Adrenal gland (tissue), 12 donors: ENCODE measurements around the gene PARVA. TPM values are rescaled to one million over a fixed set of nuclear protein-coding genes. Genes with fewer than 3 reads are reported as not detected.

Experiments
- DNase-seq, 7 donors: peaks; one replicate each; pipeline ENCODE4 v3.0.0-alpha.2; 2019 to 2020
- H3K27ac ChIP-seq, 5 donors: fragments of 200-600 bp; sonication (generic) in 4 of 5; 1 replicate in 3 of 5; 2 replicates in 2 of 5; pipeline versions ENCODE4 v1.5.1 to v1.8.0; 2016 to 2020; ENCODE audit warnings: mild to moderate bottlenecking in 1 of 5
- H3K27me3 ChIP-seq: fragments of 200-600 bp; 2 replicates; pipeline ENCODE4 v1.8.0; 2021
- H3K36me3 ChIP-seq, 2 donors: fragments of 200-600 bp; replicated peaks in 1 of 2; 1 replicate in 1 of 2; 2 replicates in 1 of 2; pipeline versions ENCODE4 v1.5.1 to v1.8.0; 2018 to 2022
- H3K4me1 ChIP-seq, 2 donors: fragments of 200-600 bp; replicated peaks in 1 of 2; 1 replicate in 1 of 2; 2 replicates in 1 of 2; pipeline versions ENCODE4 v1.5.1 to v1.8.0; 2018 to 2021
- H3K4me3 ChIP-seq, 4 donors: fragments of 200-600 bp; sonication (generic) in 3 of 4; one replicate each; pipeline ENCODE4 v1.5.1; 2016 to 2018
- H3K9me3 ChIP-seq, 3 donors: fragments of 200-600 bp; sonication (generic) in 1 of 3; replicated peaks in 1 of 3; 1 replicate in 2 of 3; 2 replicates in 1 of 3; pipeline versions ENCODE4 v1.5.1 to v1.8.0; 2016 to 2021
- POLR2A ChIP-seq, 2 donors: fragments of 450-650 bp; IDR thresholded peaks; one replicate each; pipeline ENCODE4 v1.6.1; 2017; ENCODE audit warnings: antibody characterized with exemption in 2 of 2, mild to moderate bottlenecking in 2 of 2, moderate library complexity in 1 of 2
- WGBS, 4 donors: extraction: QIAGEN DNeasy Blood & Tissue Kit in 2 of 4; methylation state at CpG; one replicate each; pipeline versions ENCODE4 v1.1.5 to v1.1.7; 2013 to 2017; 5-methylcytosine and 5-hydroxymethylcytosine counted together
- intact Hi-C, 2 donors: fragments of 100-400 bp; cut with DNase I; formaldehyde crosslinking; loops; one replicate each; pipeline versions ENCODE4 v1.14.1 to v1.15.0; 2022 to 2023
- polyA plus RNA-seq, 3 donors: library from polyadenylated mRNA; stranded (reverse); fragments of 200-250 nt in 2 of 3; fragments of 350-450 nt in 1 of 3; fragmentation: Illumina TruSeq in 1 of 3; extraction: RNeasy Lipid Tissue Mini Kit (QIAGEN cat#74804) in 1 of 3; gene quantifications; one replicate each; pipeline ENCODE4 v1.2.3, GENCODE V29; 2013 to 2014
- total RNA-seq, 9 donors: library from RNA; depleted of rRNA in 4 of 9; stranded (reverse); fragments of >200 nt in 4 of 9; fragments of 120-200 nt in 1 of 9; fragmentation: NEBNext Ultra II Directional in 1 of 9; extraction: Animal tissue kit (Norgen Biotek cat#: 25700) in 1 of 9; gene quantifications; one replicate each; pipeline versions ENCODE4 v1.1.0 to v1.2.4, GENCODE V29; 2013 to 2023
- TF ChIP-seq, protein P1 (sequence below), 6 experiments: fragments of 450-650 bp in 4 of 6; fragments of 200-600 bp in 2 of 6; sonication (generic) in 1 of 6; IDR thresholded peaks; 1 replicate in 5 of 6; 2 replicates in 1 of 6; pipeline versions ENCODE4 v1.5.1 to v1.8.0; 2016 to 2021; ENCODE audit warnings: antibody characterized with exemption in 6 of 6, mild to moderate bottlenecking in 2 of 6, moderate library complexity in 1 of 6
- donor health status: healthy with polysubstance abuse.
- donor health status: Bipolar disorder and iron deficiency.
- donor health status: DM: yes; HTN: yes; CAD: no.
- donor health status: DM: no; HTN: no; CAD: no.
- donor health status: DM: no; HTN: no; CAD: no.
- donor health status: DM: yes; HTN: yes; CAD: no.

The PARVA gene
- total and polyA plus RNA-seq, 12 donors: 13.0 to 58.9 (median 31.4) TPM

- no peaks in the 10 kb centered on the region for H3K9me3 ChIP-seq
- H3K4me3 ChIP-seq: no peak overlapping the region
- TF ChIP-seq, protein P1, sequence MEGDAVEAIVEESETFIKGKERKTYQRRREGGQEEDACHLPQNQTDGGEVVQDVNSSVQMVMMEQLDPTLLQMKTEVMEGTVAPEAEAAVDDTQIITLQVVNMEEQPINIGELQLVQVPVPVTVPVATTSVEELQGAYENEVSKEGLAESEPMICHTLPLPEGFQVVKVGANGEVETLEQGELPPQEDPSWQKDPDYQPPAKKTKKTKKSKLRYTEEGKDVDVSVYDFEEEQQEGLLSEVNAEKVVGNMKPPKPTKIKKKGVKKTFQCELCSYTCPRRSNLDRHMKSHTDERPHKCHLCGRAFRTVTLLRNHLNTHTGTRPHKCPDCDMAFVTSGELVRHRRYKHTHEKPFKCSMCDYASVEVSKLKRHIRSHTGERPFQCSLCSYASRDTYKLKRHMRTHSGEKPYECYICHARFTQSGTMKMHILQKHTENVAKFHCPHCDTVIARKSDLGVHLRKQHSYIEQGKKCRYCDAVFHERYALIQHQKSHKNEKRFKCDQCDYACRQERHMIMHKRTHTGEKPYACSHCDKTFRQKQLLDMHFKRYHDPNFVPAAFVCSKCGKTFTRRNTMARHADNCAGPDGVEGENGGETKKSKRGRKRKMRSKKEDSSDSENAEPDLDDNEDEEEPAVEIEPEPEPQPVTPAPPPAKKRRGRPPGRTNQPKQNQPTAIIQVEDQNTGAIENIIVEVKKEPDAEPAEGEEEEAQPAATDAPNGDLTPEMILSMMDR (IDR thresholded peaks at IDR 0.05): no peak
- TF ChIP-seq POLR2A (IDR thresholded peaks at IDR 0.05): no peak
- no peaks in the 10 kb centered on the region for H3K27me3 ChIP-seq
- peaks cover 0 to 2% of the 10 kb centered on the region in 2 donors for H3K4me1 ChIP-seq
- 94 to 98% (median 97%) methylated on average over 2 of the region's 2 CpGs for WGBS, 4 donors
- H3K27ac ChIP-seq: no peak overlapping the region
- no peaks in the 10 kb centered on the region for H3K36me3 ChIP-seq
- intact Hi-C loops: no loop called here
- DNase-seq: no peak
These were observed 90.2 kb downstream of the PARVA start for GRCh38 chr11:12467610-12468009.

DNA sequence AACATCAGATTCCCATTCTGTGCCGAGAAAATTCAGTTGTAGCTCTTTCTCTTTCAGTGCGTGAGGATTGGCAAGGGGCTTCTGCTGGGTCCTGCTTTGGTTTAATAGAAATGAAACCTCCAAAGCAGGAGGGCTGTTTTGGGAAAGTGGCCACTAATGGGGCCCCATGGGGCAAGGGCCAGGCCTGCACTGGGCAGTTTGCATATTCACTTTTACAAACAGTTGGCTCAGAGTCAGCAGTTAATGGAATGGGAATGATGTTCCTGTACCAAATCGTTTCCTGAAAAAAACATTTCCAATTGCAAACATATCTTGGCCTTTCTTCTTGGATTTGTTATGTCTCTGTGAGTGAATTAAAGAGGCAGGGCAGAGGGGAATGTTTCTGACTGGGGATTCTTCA lies 92.1 kb downstream of the PARVA start:
- 58 to 69% (median 62%) methylated on average over 3 of the region's 3 CpGs for WGBS, 4 donors
- Histone ChIP-seq H3K27me3 (no peaks in the 10 kb centered on the region), H3K27ac (peak overlapping the region in 2 of 5 donors; percentile 5 to 24), H3K9me3 (no peaks in the 10 kb centered on the region), H3K36me3 (peaks cover 0 to 7% of the 10 kb centered on the region in 2 donors), H3K4me3 (no peak overlapping the region), H3K4me1 (peaks cover 0 to 6% of the 10 kb centered on the region in 2 donors)
- no peak for TF ChIP-seq POLR2A (IDR thresholded peaks at IDR 0.05)
- TF ChIP-seq, protein P1 (IDR thresholded peaks at IDR 0.05): no peak
- no peak for DNase-seq
- intact Hi-C loops: no loop called here

DNA sequence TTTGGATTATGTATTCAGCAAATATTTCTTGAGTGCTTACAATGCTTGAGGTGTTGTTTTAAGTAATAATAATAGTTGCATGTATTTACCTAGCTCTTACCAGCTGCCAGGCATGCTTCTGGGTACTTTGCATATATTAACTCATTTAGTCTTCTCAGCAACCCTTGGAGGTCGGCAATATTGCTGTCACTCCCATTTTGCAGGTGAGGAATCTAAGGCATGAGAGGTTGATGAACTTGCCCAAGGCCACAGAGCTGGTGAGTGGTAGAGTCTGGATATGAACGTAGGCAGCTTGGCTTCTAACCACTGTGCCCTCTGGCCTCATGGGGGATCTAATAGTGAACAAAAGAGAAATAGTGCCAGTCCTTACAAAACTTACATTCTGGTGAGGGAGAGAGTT lies 92.9 kb downstream of the PARVA start:
- no peak for TF ChIP-seq POLR2A (IDR thresholded peaks at IDR 0.05)
- TF ChIP-seq, protein P1 (IDR thresholded peaks at IDR 0.05): no peak
- Histone ChIP-seq H3K4me3 (no peak overlapping the region), H3K9me3 (no peaks in the 10 kb centered on the region), H3K27me3 (no peaks in the 10 kb centered on the region), H3K36me3 (peaks cover 0 to 13% of the 10 kb centered on the region in 2 donors), H3K4me1 (peaks cover 0 to 6% of the 10 kb centered on the region in 2 donors), H3K27ac (peak overlapping the region in 1 of 5 donors; percentile 30)
- intact Hi-C loops: no loop called here
- no peak for DNase-seq
- WGBS, 4 donors: 68 to 79% (median 72%) methylated on average over 2 of the region's 2 CpGs

GRCh38 chr11:12472401-12473005 lies 95.1 kb downstream of the PARVA start:
- no peaks in the 10 kb centered on the region for H3K9me3 ChIP-seq
- intact Hi-C loops: no loop called here
- no peaks in the 10 kb centered on the region for H3K27me3 ChIP-seq
- no peak for DNase-seq
- peaks cover 0 to 18% of the 10 kb centered on the region in 2 donors for H3K36me3 ChIP-seq
- H3K27ac ChIP-seq: no peak overlapping the region
- TF ChIP-seq POLR2A (IDR thresholded peaks at IDR 0.05): no peak
- TF ChIP-seq, protein P1 (IDR thresholded peaks at IDR 0.05): no peak
- no peak overlapping the region for H3K4me3 ChIP-seq
- WGBS, 4 donors: 69 to 78% (median 71%) methylated on average over 7 of the region's 7 CpGs
- H3K4me1 ChIP-seq: peaks cover 0 to 6% of the 10 kb centered on the region in 2 donors
